Hippocampal formation (tissue), 2 donors: ENCODE results near the gene OR6K6.

Experiments
- DNase-seq, 2 donors: peaks; one replicate each; lab custom pipeline; 2025; lab: John Stamatoyannopoulos, UW

Gene OR6K6

DNA sequence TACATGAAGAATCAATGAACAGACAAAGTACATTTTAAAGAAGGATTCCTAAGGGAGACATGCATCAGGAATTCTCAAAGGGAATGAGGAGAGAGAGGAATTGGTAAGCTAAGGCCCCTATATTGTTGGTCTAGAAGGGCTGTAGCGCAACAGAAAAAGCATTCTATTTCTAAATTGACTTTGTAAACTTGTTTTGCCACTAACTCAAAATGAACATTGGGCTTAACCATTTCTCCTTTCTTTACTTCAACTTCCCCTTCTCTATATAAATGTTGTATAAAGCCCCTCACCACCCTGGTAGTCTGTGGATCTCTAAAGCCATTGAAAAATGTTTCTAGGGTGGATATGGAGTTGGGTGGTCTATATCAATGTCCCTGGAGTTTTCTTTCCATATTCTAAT lies 46.9 kb downstream of the OR6K6 start:
- DNase-seq: no peak

- DNase-seq: no peak
Measured at GRCh38 chr1:158803678-158804077, 49.2 kb downstream of the OR6K6 start.
